SK-N-MC (cell line): ENCODE results near the gene PTPRN2.
"Not testable (repeated sequence)": the region's sequence is repeated elsewhere in the genome, so short reads cannot be mapped to it uniquely, and the experiment has no call there.

ENCODE experiments used
- DNase-seq: peaks from one replicate; pipeline ENCODE4 v3.0.0-alpha.2; 2011; ENCODE audit warnings: low read depth, low spot score
- H3K27ac ChIP-seq: fragments of 200-600 bp; sonication (generic); 2 replicates; pipeline ENCODE4 v1.5.1; 2016; ENCODE audit warnings: mixed run types
- H3K36me3 ChIP-seq: fragments of 200-600 bp; sonication (generic); 2 replicates; pipeline ENCODE4 v1.6.1; 2017; ENCODE audit warnings: antibody characterized with exemption, low read length, mixed read lengths; ENCODE audit not compliant: insufficient read depth
- H3K4me3 ChIP-seq: fragments of 200-600 bp; sonication (generic); 2 replicates; pipeline ENCODE4 v1.5.1; 2016
- H3K9ac ChIP-seq: fragments of 200-600 bp; sonication (generic); 2 replicates; pipeline ENCODE4 v1.8.0; 2017; ENCODE audit warnings: mixed run types, mixed read lengths; ENCODE audit not compliant: insufficient read length
- H3K9me3 ChIP-seq: fragments of 200-600 bp; sonication (generic); 2 replicates; pipeline ENCODE4 v1.6.1; 2017; ENCODE audit warnings: low read depth, mild to moderate bottlenecking, antibody characterized with exemption, low read length, moderate library complexity, mixed read lengths
- EZH2 ChIP-seq: fragments of 200-600 bp; sonication (generic); IDR thresholded peaks from one replicate; pipeline ENCODE4 v1.6.1; 2017; ENCODE audit warnings: antibody characterized with exemption
- FOXP2 ChIP-seq: optimal IDR thresholded peaks from 2 replicates; pipeline ENCODE3; 2011; ENCODE audit warnings: mild to moderate bottlenecking, moderate library complexity; ENCODE audit not compliant: insufficient read depth; ENCODE audit errors: extremely low read length, control extremely low read depth
- POLR2AphosphoS5 ChIP-seq: IDR thresholded peaks from 2 replicates; pipeline ENCODE4 v1.6.1; 2012; ENCODE audit warnings: mild to moderate bottlenecking, low read depth, low read length, borderline replicate concordance

Gene PTPRN2

GRCh38 chr7:157850481-157851444 is 736.9 kb downstream of the PTPRN2 start:
- H3K9me3 ChIP-seq, result no peaks in the 10 kb centered on the region
- H3K4me3 ChIP-seq, result no peak overlapping the region
- DNase-seq, result no peak
- no peak overlapping the region for H3K9ac ChIP-seq
- no peaks in the 10 kb centered on the region for H3K36me3 ChIP-seq
- no peak overlapping the region for H3K27ac ChIP-seq
- TF ChIP-seq FOXP2 (no peak), EZH2 (peak; percentile 52), POLR2AphosphoS5 (no peak)

GRCh38 chr7:157849726-157850125 is 737.9 kb downstream of the PTPRN2 start:
- no peak overlapping the region for H3K9ac ChIP-seq
- no peak overlapping the region for H3K4me3 ChIP-seq
- no peak for DNase-seq
- TF ChIP-seq EZH2 (no peak), FOXP2 (no peak), POLR2AphosphoS5 (no peak)
- H3K27ac ChIP-seq, result no peak overlapping the region
- no peaks in the 10 kb centered on the region for H3K9me3 ChIP-seq
- no peaks in the 10 kb centered on the region for H3K36me3 ChIP-seq

GRCh38 chr7:157849341-157849596 is 738.4 kb downstream of the PTPRN2 start:
- Histone ChIP-seq H3K4me3 (no peak overlapping the region), H3K36me3 (no peaks in the 10 kb centered on the region), H3K9ac (no peak overlapping the region), H3K9me3 (no peaks in the 10 kb centered on the region), H3K27ac (no peak overlapping the region)
- no peak for DNase-seq
- TF ChIP-seq POLR2AphosphoS5 (no peak), FOXP2 (no peak), EZH2 (no peak)

- H3K4me3 ChIP-seq, result no peak overlapping the region
- no peak overlapping the region for H3K9ac ChIP-seq
- no peak for DNase-seq
- H3K27ac ChIP-seq, result no peak overlapping the region
- no peaks in the 10 kb centered on the region for H3K9me3 ChIP-seq
- H3K36me3 ChIP-seq, result no peaks in the 10 kb centered on the region
- TF ChIP-seq POLR2AphosphoS5, result no peak
- TF ChIP-seq FOXP2, result no peak
- no peak for TF ChIP-seq EZH2
These were observed 738.9 kb downstream of the PTPRN2 start for GRCh38 chr7:157848508-157849340.

- H3K36me3 ChIP-seq, H3K9ac ChIP-seq, DNase-seq, H3K4me3 ChIP-seq, H3K27ac ChIP-seq, H3K9me3 ChIP-seq: not testable (repeated sequence)
These were observed 739.7 kb downstream of the PTPRN2 start for GRCh38 chr7:157847756-157848487.

- not testable (repeated sequence) for H3K4me3 ChIP-seq, H3K9me3 ChIP-seq, H3K9ac ChIP-seq, H3K36me3 ChIP-seq, DNase-seq, H3K27ac ChIP-seq
These were observed 740.9 kb downstream of the PTPRN2 start for GRCh38 chr7:157846746-157847145.

GRCh38 chr7:157846271-157846670 is 741.4 kb downstream of the PTPRN2 start:
- Histone ChIP-seq H3K36me3 (no peaks in the 10 kb centered on the region), H3K9ac (no peak overlapping the region), H3K4me3 (no peak overlapping the region), H3K27ac (no peak overlapping the region), H3K9me3 (no peaks in the 10 kb centered on the region)
- TF ChIP-seq EZH2 (no peak), FOXP2 (no peak), POLR2AphosphoS5 (no peak)
- DNase-seq, result no peak

- Histone ChIP-seq H3K27ac (no peak overlapping the region), H3K9ac (no peak overlapping the region), H3K9me3 (no peaks in the 10 kb centered on the region), H3K4me3 (no peak overlapping the region), H3K36me3 (no peaks in the 10 kb centered on the region)
- TF ChIP-seq POLR2AphosphoS5 (no peak), FOXP2 (no peak), EZH2 (no peak)
- DNase-seq, result no peak
These were observed 742.3 kb downstream of the PTPRN2 start for GRCh38 chr7:157845203-157845835.
